Mucosa of rectum (tissue), 2 donors: ENCODE measurements around the gene ZNF407.

Experiments used
- H3K27ac ChIP-seq, 2 donors: one replicate each; pipeline ENCODE4 v1.7.0; 2013; ENCODE audit warnings: inconsistent platforms in 2 of 2, low read depth in 2 of 2, low read length in 2 of 2
- H3K27me3 ChIP-seq, 2 donors: one replicate each; pipeline ENCODE4 v1.7.0; 2013; ENCODE audit warnings: low read length in 2 of 2; ENCODE audit not compliant: control insufficient read depth in 2 of 2, insufficient read depth in 2 of 2
- H3K36me3 ChIP-seq, 2 donors: one replicate each; pipeline ENCODE4 v1.7.0; 2013; ENCODE audit warnings: low read length in 2 of 2; ENCODE audit not compliant: control insufficient read depth in 2 of 2, insufficient read depth in 2 of 2
- H3K4me1 ChIP-seq, 2 donors: one replicate each; pipeline ENCODE4 v1.7.0; 2013; ENCODE audit warnings: low read length in 2 of 2, mild to moderate bottlenecking in 1 of 2; ENCODE audit not compliant: control insufficient read depth in 2 of 2, insufficient read depth in 2 of 2
- H3K4me3 ChIP-seq, 2 donors: one replicate each; pipeline ENCODE4 v1.7.0; 2013; ENCODE audit warnings: low read length in 2 of 2
- H3K9ac ChIP-seq, 2 donors: one replicate each; pipeline ENCODE4 v1.7.0; 2013; ENCODE audit warnings: low read length in 2 of 2, low read depth in 1 of 2, mild to moderate bottlenecking in 1 of 2
- H3K9me3 ChIP-seq, 2 donors: one replicate each; pipeline ENCODE4 v1.7.0; 2013; ENCODE audit warnings: low read length in 2 of 2; ENCODE audit not compliant: control insufficient read depth in 2 of 2
- donor health status: healthy.
- donor health status: Normal muscosa, but diverticular disease.

Gene ZNF407

GRCh38 chr18:74831571-74832250, 234.0 kb downstream of the ZNF407 start:
- Histone ChIP-seq H3K27ac (no peak overlapping the region), H3K9ac (no peak overlapping the region), H3K27me3 (no peaks in the 10 kb centered on the region), H3K4me1 (peaks cover 0 to 3% of the 10 kb centered on the region in 2 donors), H3K9me3 (no peaks in the 10 kb centered on the region), H3K36me3 (no peaks in the 10 kb centered on the region), H3K4me3 (no peak overlapping the region)

- H3K9me3 ChIP-seq: no peaks in the 10 kb centered on the region
- H3K4me3 ChIP-seq: no peak overlapping the region
- H3K9ac ChIP-seq: no peak overlapping the region
- H3K27me3 ChIP-seq: no peaks in the 10 kb centered on the region
- no peaks in the 10 kb centered on the region for H3K36me3 ChIP-seq
- H3K27ac ChIP-seq: no peak overlapping the region
- peaks cover 0 to 3% of the 10 kb centered on the region in 2 donors for H3K4me1 ChIP-seq
Observed at GRCh38 chr18:74832381-74832780, 234.7 kb downstream of the ZNF407 start.

- H3K9ac ChIP-seq: no peak overlapping the region
- H3K27me3 ChIP-seq: no peaks in the 10 kb centered on the region
- no peak overlapping the region for H3K27ac ChIP-seq
- H3K36me3 ChIP-seq: no peaks in the 10 kb centered on the region
- H3K9me3 ChIP-seq: no peaks in the 10 kb centered on the region
- no peak overlapping the region for H3K4me3 ChIP-seq
- H3K4me1 ChIP-seq: peaks cover 0 to 3% of the 10 kb centered on the region in 2 donors
Observed at GRCh38 chr18:74832999-74833398, 235.3 kb downstream of the ZNF407 start.

GRCh38 chr18:74834424-74835309, 237.0 kb downstream of the ZNF407 start:
- no peaks in the 10 kb centered on the region for H3K27me3 ChIP-seq
- H3K9me3 ChIP-seq: no peaks in the 10 kb centered on the region
- no peak overlapping the region for H3K4me3 ChIP-seq
- no peak overlapping the region for H3K9ac ChIP-seq
- peaks cover 0 to 3% of the 10 kb centered on the region in 2 donors for H3K4me1 ChIP-seq
- no peaks in the 10 kb centered on the region for H3K36me3 ChIP-seq
- no peak overlapping the region for H3K27ac ChIP-seq

GRCh38 chr18:74836296-74837139, 238.8 kb downstream of the ZNF407 start:
- H3K36me3 ChIP-seq: no peaks in the 10 kb centered on the region
- no peak overlapping the region for H3K9ac ChIP-seq
- H3K4me3 ChIP-seq: no peak overlapping the region
- peaks cover 0 to 3% of the 10 kb centered on the region in 2 donors for H3K4me1 ChIP-seq
- H3K27ac ChIP-seq: no peak overlapping the region
- H3K27me3 ChIP-seq: no peaks in the 10 kb centered on the region
- no peaks in the 10 kb centered on the region for H3K9me3 ChIP-seq

- Histone ChIP-seq H3K9me3 (no peaks in the 10 kb centered on the region), H3K36me3 (no peaks in the 10 kb centered on the region), H3K9ac (no peak overlapping the region), H3K27ac (no peak overlapping the region), H3K27me3 (no peaks in the 10 kb centered on the region), H3K4me3 (no peak overlapping the region), H3K4me1 (peaks cover 0 to 3% of the 10 kb centered on the region in 2 donors)
Observed at GRCh38 chr18:74840492-74841167, 243.0 kb downstream of the ZNF407 start.

- Histone ChIP-seq H3K27ac (no peak overlapping the region), H3K36me3 (no peaks in the 10 kb centered on the region), H3K9me3 (no peaks in the 10 kb centered on the region), H3K4me1 (peaks cover 0 to 1% of the 10 kb centered on the region in 2 donors), H3K27me3 (no peaks in the 10 kb centered on the region), H3K9ac (no peak overlapping the region), H3K4me3 (no peak overlapping the region)
Observed at GRCh38 chr18:74841248-74841647, 243.6 kb downstream of the ZNF407 start.

GRCh38 chr18:74849301-74849700, 251.6 kb downstream of the ZNF407 start:
- Histone ChIP-seq H3K36me3 (no peaks in the 10 kb centered on the region), H3K9me3 (no peaks in the 10 kb centered on the region), H3K4me3 (no peak overlapping the region), H3K27me3 (no peaks in the 10 kb centered on the region), H3K4me1 (no peaks in the 10 kb centered on the region), H3K27ac (no peak overlapping the region), H3K9ac (no peak overlapping the region)

- no peak overlapping the region for H3K27ac ChIP-seq
- no peak overlapping the region for H3K9ac ChIP-seq
- no peaks in the 10 kb centered on the region for H3K4me1 ChIP-seq
- no peaks in the 10 kb centered on the region for H3K36me3 ChIP-seq
- H3K4me3 ChIP-seq: no peak overlapping the region
- H3K27me3 ChIP-seq: no peaks in the 10 kb centered on the region
- no peaks in the 10 kb centered on the region for H3K9me3 ChIP-seq
Observed at GRCh38 chr18:74856434-74856833, 258.8 kb downstream of the ZNF407 start.
